Measurements from ENCODE around the gene OR5H15. TPM values are rescaled to one million over a fixed set of nuclear protein-coding genes. Genes with fewer than 3 reads are reported as not detected.

OR5H15 gene
- not detected in 2 replicates for total RNA-seq

DNA sequence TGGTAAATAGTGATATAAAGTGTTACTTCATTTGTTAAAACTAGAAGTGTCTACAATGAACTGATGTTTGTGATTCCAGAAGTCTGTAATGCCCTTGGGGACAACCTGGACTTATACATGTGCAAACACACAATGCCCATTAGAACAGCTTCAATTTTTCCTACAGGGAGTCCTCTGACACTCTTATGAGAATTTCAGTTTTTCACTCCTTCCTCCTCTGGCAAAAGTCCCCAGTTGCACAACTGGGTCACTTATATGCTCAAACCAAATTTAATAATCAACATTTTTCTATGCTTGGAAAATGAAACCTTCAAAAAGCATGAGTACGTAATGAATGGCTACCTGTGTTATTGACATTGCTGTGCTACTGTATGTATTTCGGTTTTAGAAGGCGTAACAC is at the start of gene OR5H15:
Gene OR5H15, plus strand, starts transcription at position 301 of the 400 bp plus-strand sequence. CDS start 2,004 bp downstream, outside the sequence.

GRCh38 chr3:98130421-98130820 is 36.1 kb upstream of the OR5H15 start, which contains the start of gene OR5H1:
Gene OR5H1, plus strand, starts transcription at chr3:98130721. Its CDS starts 1,977 bp downstream, at chr3:98132698.

GRCh38 chr3:98147179-98147578 is 19.3 kb upstream of the OR5H15 start, which contains the start of gene OR5H14:
Gene OR5H14, plus strand, starts transcription at chr3:98147479. Its CDS starts 1,907 bp downstream, at chr3:98149386.

Other genes starting within 250 kb of the OR5H15 start
- 26.9 and 46.5 TPM in 2 replicates for gene RIOX2, start 194.3 kb upstream of the OR5H15 start, total RNA-seq
- gene GABRR3, start 131.4 kb upstream of the OR5H15 start, total RNA-seq = not detected in 2 replicates
- not detected in 2 replicates for gene OR5AC2, start 79.5 kb upstream of the OR5H15 start, total RNA-seq
- gene OR5H1, start 36.0 kb upstream of the OR5H15 start, total RNA-seq = not detected in 2 replicates
- not detected in 2 replicates for gene OR5H14, start 19.2 kb upstream of the OR5H15 start, total RNA-seq
- gene OR5H6, start 97.5 kb downstream of the OR5H15 start, total RNA-seq = not detected in 2 replicates
- gene OR5H2, start 115.8 kb downstream of the OR5H15 start, total RNA-seq = not detected in 2 replicates
- not detected in 2 replicates for gene OR5K4, start 187.2 kb downstream of the OR5H15 start, total RNA-seq
- gene OR5K3, start 224.0 kb downstream of the OR5H15 start, total RNA-seq = not detected in 2 replicates

Measured in epithelial cell of alveolus of lung (primary cell).